ENCODE results near the gene KCTD16.

KCTD16 gene

DNA sequence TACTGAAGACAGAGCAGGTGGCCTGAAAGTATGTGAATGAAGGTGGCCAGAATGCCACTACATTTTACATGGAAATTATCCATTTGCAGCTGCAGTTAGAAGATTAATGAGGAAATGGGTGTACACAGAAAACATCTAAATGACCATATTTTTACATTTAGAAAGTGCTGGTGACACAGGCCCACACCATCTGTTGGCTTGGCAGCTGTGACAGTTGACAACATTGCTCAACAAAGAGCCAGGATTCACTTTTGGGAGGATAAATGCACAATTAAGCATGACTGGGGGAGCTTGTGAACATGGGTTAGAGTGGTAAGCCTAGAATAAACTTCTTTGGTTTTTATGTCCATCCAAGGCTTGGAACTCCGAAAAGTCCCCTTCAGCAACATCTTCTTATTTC, 360.5 kb downstream of the KCTD16 start:
- no peak for DNase-seq (ENCODE audit: low read depth in 2 of 2)

All from stimulated activated CD8-positive, alpha-beta memory T cell treated with anti-CD3 and anti-CD28 coated beads, Interleukin-7, amount 100 ng/mL, for 4 hours (primary cell).